Naive B cell (primary cell): ENCODE results near the gene CNOT2. TPM values are rescaled to one million over a fixed set of nuclear protein-coding genes. Genes with fewer than 3 reads are reported as not detected.

Experiments used
- ATAC-seq, 2 donors: fragments of 150-1000 bp; cut with Tn5 transposase; 2 replicates each; pipeline ENCODE4 v1.10.0; 2021; ENCODE audit warnings: low read depth in 2 of 2, mild to moderate bottlenecking in 2 of 2, moderate library complexity in 2 of 2
- DNase-seq: peaks from one replicate; pipeline ENCODE4 v3.0.0; 2022
- H3K27ac Mint-ChIP-seq, 6 donors: one replicate each; pipeline ENCODE4 v1.8.0; 2020 to 2022; ENCODE audit warnings: mild to moderate bottlenecking in 6 of 6, mixed read lengths in 6 of 6, moderate library complexity in 5 of 6, inconsistent platforms in 2 of 6
- H3K27me3 Mint-ChIP-seq, 3 donors: one replicate each; pipeline ENCODE4 v1.8.0; 2021 to 2022; ENCODE audit warnings: mixed read lengths in 3 of 3, mild to moderate bottlenecking in 1 of 3
- H3K36me3 Mint-ChIP-seq, 2 donors: one replicate each; pipeline ENCODE4 v1.8.0; 2020 to 2022; ENCODE audit warnings: mixed read lengths in 2 of 2, inconsistent platforms in 1 of 2, mild to moderate bottlenecking in 1 of 2
- H3K4me1 Mint-ChIP-seq, 3 donors: one replicate each; pipeline ENCODE4 v1.8.0; 2020 to 2022; ENCODE audit warnings: mixed read lengths in 3 of 3, inconsistent platforms in 1 of 3, mild to moderate bottlenecking in 1 of 3, moderate library complexity in 1 of 3
- H3K4me3 Mint-ChIP-seq, 8 donors: one replicate each; pipeline ENCODE4 v1.8.0; 2020 to 2022; ENCODE audit warnings: mild to moderate bottlenecking in 8 of 8, mixed read lengths in 8 of 8, moderate library complexity in 8 of 8, inconsistent platforms in 2 of 8
- H3K9me3 Mint-ChIP-seq, 7 donors: one replicate each; pipeline ENCODE4 v1.8.0; 2020 to 2022; ENCODE audit warnings: mixed read lengths in 7 of 7, mild to moderate bottlenecking in 5 of 7, inconsistent platforms in 2 of 7, moderate library complexity in 1 of 7
- polyA plus RNA-seq, 6 donors: library from polyadenylated mRNA; unstranded; fragments of 300-500 nt; fragmentation: Illumina TruSeq; gene quantifications; one replicate each; pipeline ENCODE4 v1.2.3, GENCODE V29; 2021; ENCODE audit warnings: low read depth in 6 of 6

Gene CNOT2, protein sequence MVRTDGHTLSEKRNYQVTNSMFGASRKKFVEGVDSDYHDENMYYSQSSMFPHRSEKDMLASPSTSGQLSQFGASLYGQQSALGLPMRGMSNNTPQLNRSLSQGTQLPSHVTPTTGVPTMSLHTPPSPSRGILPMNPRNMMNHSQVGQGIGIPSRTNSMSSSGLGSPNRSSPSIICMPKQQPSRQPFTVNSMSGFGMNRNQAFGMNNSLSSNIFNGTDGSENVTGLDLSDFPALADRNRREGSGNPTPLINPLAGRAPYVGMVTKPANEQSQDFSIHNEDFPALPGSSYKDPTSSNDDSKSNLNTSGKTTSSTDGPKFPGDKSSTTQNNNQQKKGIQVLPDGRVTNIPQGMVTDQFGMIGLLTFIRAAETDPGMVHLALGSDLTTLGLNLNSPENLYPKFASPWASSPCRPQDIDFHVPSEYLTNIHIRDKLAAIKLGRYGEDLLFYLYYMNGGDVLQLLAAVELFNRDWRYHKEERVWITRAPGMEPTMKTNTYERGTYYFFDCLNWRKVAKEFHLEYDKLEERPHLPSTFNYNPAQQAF
- polyA plus RNA-seq: 100 to 1,000 TPM in 5 of 6 donors, 10 to 100 TPM in 1; 95.9 to 133 (median 114) TPM

DNA sequence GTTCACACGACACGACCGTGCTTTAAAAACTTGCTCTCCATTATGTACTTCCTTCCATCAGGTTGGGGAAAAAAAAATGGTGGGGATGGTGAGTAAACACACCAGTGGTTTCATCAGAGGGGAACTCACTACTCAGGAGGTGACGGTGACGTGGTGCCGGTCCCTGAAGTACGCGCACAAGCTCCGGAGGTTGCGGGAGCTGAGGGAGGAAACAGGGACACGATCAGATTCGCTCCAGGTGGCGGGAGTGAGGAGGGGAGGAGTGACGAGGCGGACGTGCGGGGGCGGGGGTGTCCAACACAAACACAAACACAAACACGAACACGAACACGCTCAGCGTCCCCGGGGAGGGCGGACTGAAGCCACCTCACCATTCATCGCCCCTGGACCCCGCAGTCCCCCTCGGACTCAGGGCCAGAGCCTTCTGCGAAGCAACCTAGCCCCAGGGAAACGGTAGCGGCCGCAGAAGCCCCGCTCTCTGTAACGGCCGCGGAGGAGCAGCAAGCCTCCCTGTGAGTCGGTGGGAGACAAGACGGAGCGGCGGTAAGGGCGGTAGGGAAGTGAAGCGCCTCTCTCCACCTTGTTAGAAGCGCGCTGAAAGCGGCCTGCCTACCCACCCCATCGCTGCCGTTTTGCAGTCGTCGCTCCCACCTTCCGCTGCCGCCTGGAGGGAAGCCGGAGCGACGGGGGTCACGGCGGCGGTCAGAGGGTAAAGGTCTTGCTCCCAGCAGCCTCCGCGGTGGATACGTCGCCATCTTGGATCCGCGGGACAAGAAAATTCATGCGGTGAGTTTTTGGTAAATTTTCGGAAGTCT is at the start of gene CNOT2:
CNOT2 (plus strand) TSS at position 739 of the 815 bp plus-strand sequence. CDS start 34,794 bp downstream, outside the sequence.
- no peaks in the 10 kb centered on the region for H3K27me3 Mint-ChIP-seq
- H3K27ac Mint-ChIP-seq: peak within 1 kb of the TSS; percentile 98 to 100 (median 99)
- ATAC-seq (peak; percentile 74 to 76), DNase-seq (peak; percentile 86)
- H3K36me3 Mint-ChIP-seq: peaks cover 13 to 23% of the 10 kb centered on the region in 2 donors
- peak within 1 kb of the TSS; percentile 94 to 99 (median 97) for H3K4me3 Mint-ChIP-seq
- H3K4me1 Mint-ChIP-seq: peaks cover 51 to 68% (median 52%) of the 10 kb centered on the region in 3 donors
- no peaks in the 10 kb centered on the region for H3K9me3 Mint-ChIP-seq

DNA sequence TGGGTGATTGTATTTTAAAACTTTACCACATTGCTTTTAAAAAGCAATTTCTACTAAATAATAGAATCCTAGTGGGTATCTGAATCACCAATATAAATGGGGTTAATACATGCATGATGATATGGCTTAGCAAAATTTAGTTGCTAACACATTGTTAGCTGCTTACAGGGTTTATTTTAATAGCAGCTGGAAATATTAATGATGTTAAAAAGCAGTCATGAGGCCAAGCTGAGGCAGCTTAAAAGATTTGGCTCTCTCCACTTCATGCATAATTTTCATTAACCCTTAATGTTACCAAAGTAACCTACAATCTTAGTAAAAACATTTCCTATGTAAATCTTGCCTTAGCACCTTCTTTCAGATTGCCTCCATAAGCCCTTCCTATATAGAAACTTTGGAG is 49.2 kb upstream of the CNOT2 start:
- Mint-ChIP-seq H3K4me3 (no peak overlapping the region), H3K27ac (no peak overlapping the region), H3K36me3 (no peaks in the 10 kb centered on the region), H3K9me3 (no peaks in the 10 kb centered on the region), H3K4me1 (no peaks in the 10 kb centered on the region), H3K27me3 (no peaks in the 10 kb centered on the region)
- no peak for ATAC-seq
- DNase-seq: no peak

DNA sequence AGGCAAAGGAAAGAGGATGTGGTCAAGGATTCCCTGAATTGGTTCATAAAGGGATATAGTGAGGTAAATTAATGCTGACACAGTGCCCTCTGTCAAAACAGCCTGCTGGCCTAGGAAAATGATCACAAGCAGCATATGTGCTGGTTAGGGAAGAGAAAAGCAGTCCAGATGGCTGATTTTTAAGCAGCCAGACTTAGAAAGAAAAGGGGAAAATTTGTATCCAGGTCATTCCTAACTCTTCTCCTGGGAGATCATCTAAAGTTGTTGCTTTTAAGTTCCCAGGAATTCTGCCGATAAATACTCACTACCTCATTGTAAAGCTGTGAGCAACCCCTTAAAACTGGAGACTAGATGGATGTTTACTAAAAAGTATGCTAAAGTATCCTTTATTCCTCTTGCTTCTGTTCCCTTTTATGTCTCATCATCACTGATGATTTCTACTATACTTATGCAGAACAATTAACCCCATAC is 46.4 kb upstream of the CNOT2 start:
- no peak overlapping the region for H3K27ac Mint-ChIP-seq
- H3K36me3 Mint-ChIP-seq: no peaks in the 10 kb centered on the region
- no peaks in the 10 kb centered on the region for H3K4me1 Mint-ChIP-seq
- no peak overlapping the region for H3K4me3 Mint-ChIP-seq
- DNase-seq (no peak), ATAC-seq (no peak)
- H3K27me3 Mint-ChIP-seq: no peaks in the 10 kb centered on the region
- peaks cover 0 to 2% (median 0%) of the 10 kb centered on the region in 7 donors for H3K9me3 Mint-ChIP-seq

DNA sequence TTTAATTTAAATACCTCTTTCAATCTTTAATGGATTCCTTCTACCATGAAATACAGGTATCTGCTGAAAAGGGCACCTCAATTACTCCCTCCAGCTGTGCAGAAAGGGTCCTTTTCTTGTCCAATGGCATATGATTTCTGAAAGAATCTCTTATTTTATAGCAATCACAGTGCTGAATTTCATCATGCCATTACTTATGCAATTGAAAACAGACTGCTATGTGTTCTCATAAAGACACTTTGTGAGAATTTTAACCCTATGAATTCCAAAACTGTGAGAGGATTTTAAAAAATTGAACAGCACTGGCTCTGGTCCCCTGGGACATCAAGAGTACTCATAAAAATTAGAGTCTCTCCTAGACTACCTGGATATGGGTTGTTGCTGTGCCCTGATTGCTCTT is 45.9 kb upstream of the CNOT2 start:
- Mint-ChIP-seq H3K27me3 (no peaks in the 10 kb centered on the region), H3K27ac (no peak overlapping the region), H3K4me1 (no peaks in the 10 kb centered on the region), H3K9me3 (peaks cover 0 to 2% (median 0%) of the 10 kb centered on the region in 7 donors), H3K4me3 (no peak overlapping the region), H3K36me3 (no peaks in the 10 kb centered on the region)
- DNase-seq: no peak
- no peak for ATAC-seq

DNA sequence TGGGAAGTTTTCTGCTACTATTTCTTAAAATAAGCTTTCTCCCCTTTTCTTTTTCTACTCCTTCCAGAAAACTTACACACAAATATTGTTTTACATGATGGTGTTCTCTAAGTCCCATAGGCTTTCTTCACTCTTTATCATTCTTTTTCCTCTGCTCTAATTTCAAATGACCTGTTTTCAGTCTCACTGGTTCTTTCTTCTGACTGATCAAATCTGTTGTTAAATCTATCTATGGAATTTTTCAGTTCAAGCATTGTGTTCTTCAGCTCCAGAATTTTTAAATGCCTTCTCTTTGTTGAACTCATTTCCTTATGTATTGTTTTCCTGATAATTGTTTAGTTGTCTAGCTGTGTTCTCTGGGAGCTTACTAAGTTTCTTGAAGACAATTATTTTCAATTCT is 29.5 kb upstream of the CNOT2 start:
- H3K4me1 Mint-ChIP-seq: no peaks in the 10 kb centered on the region

DNA sequence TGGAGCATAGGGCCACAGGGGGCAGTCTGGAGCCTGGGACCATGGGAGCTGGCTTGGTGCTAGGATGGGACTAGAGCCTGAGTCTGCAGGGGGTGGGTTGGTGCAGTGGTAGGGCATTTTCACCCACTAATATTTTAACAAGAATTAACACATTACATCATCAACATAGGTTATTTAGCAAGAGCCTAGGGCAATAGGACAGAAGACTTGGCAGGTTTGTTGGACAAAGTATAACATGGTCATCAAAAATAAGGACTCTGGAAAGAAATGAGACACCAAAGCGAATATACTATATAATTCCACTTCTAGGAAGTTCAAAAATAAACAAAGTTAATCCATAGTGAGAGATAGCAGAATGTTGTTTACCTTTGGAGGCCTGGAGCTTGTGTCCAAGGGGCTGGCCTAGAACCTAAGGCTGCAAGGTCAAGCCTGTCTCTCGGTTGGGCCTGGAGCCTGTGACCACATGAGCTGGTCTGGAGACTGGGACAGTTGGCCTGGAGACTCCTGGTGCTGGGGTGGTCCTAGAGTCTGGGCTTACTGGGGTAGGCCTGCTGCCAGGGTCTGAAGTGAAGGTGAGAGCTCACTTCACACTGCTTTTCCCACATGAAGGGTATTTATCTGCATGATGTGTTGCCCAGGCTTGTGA is 28.1 kb upstream of the CNOT2 start:
- ATAC-seq (no peak), DNase-seq (no peak)
- Mint-ChIP-seq H3K27ac (peak overlapping the region in 1 of 6 donors; percentile 67), H3K36me3 (peaks cover 8 to 19% of the 10 kb centered on the region in 2 donors), H3K27me3 (no peaks in the 10 kb centered on the region), H3K4me3 (no peak overlapping the region), H3K4me1 (no peaks in the 10 kb centered on the region), H3K9me3 (peaks cover 6 to 48% (median 29%) of the 10 kb centered on the region in 7 donors)

More for the DNA sequence above, 29.5 kb upstream of the CNOT2 start:
- H3K36me3 Mint-ChIP-seq: peaks cover 8 to 19% of the 10 kb centered on the region in 2 donors
- no peak overlapping the region for H3K27ac Mint-ChIP-seq
- peaks cover 10 to 62% (median 39%) of the 10 kb centered on the region in 7 donors for H3K9me3 Mint-ChIP-seq
- no peaks in the 10 kb centered on the region for H3K27me3 Mint-ChIP-seq
- no peak overlapping the region for H3K4me3 Mint-ChIP-seq
- DNase-seq: no peak
- no peak for ATAC-seq

DNA sequence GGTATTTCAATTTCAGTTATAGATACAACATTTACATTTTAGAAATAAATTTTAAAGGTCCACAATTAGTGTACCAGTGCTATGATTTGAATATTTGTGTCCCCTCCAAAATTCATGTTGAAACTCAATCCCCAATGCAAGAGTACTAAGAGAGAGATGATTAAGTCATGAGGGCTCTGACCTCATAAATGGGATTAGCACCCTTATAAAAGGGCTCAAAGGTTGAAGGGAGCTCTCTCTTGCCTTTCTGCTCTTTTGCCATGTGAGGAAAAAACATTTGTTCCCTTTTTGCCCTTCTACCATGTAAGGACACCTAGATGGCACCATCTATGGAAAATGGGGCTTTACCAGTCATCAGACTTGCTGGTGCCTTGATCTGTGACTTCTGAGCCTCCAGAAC is 25.8 kb upstream of the CNOT2 start:
- Mint-ChIP-seq H3K36me3 (peaks cover 8 to 15% of the 10 kb centered on the region in 2 donors), H3K27me3 (no peaks in the 10 kb centered on the region), H3K4me1 (no peaks in the 10 kb centered on the region), H3K9me3 (peaks cover 6 to 27% (median 15%) of the 10 kb centered on the region in 7 donors), H3K4me3 (no peak overlapping the region), H3K27ac (no peak overlapping the region)
- DNase-seq (no peak), ATAC-seq (no peak)

DNA sequence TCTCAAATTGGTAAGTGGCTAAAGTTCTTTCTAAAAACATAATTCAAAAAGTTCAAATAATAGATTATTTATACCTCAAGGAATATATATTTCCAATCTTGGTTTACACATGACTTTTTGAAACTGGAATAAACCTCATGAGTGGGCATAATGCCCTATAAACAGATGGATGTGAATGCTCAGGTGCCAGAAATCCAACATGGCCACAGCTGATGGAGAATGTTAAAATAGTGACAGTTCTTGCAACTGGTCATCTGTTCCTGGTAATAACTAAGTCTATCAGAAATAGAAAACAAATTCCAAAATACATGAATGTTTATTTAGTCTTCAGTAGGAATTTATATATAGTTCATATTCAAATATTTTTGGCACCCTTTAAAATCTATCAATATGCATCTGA is 21.6 kb upstream of the CNOT2 start:
- Mint-ChIP-seq H3K9me3 (no peaks in the 10 kb centered on the region), H3K4me3 (no peak overlapping the region)

DNA sequence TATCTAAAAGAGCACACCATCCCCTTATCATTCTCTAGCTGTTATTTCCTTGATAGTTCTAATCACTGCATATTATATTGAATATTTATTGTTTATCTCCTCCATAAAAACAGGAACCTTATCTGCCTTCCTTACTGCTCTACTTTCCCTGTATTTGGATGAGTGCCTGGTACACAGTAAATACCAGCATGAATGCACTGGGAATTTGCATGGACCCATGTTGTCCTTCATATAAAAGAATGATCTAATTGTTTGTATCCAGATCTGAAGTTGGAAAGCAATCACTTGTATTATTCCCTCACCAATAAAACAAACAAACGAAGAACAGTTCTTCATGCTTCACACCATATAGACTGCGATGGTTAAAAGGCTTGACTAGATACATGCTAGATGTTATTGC is 15.3 kb upstream of the CNOT2 start:
- Mint-ChIP-seq H3K27ac (no peak overlapping the region), H3K4me1 (no peaks in the 10 kb centered on the region), H3K4me3 (no peak overlapping the region), H3K36me3 (no peaks in the 10 kb centered on the region), H3K9me3 (no peaks in the 10 kb centered on the region), H3K27me3 (no peaks in the 10 kb centered on the region)
- ATAC-seq: no peak
- no peak for DNase-seq

More for the DNA sequence above, 21.6 kb upstream of the CNOT2 start:
- Mint-ChIP-seq H3K36me3 (no peaks in the 10 kb centered on the region), H3K27me3 (no peaks in the 10 kb centered on the region), H3K27ac (no peak overlapping the region), H3K4me1 (no peaks in the 10 kb centered on the region)
- DNase-seq (no peak), ATAC-seq (no peak)

DNA sequence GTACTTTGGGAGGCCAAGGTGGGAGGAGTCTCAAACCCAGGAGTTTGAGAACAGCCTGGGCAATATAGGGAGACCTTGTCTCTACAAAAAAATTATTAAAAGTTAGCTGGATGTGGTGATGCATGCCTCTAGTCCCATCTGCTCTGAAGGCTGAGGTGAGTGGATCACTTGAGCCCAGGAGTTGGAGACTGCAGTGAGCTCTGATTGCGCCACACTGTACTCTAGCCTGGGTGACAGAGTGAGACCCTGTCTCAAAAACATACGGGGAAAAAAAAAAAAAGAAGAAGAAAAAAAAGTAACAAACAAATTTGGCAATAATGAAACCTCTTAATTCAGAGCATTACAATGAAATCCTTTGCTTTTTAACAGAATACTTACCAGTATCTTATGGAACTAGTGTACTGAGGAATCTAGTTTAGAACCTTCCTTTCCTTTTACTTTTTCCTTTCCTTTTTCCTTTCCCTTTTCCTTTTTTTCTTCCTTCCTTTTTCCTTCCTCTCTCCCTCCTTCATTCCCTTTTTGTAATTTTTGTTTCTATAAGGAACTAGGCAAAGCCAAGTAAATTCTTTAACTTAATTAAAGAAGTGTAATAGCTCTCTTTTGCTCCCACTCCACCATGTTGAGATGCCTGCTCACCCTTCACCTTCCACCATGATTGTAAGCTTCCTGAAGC is 12.2 kb upstream of the CNOT2 start:
- ATAC-seq (no peak), DNase-seq (no peak)
- H3K4me1 Mint-ChIP-seq: no peaks in the 10 kb centered on the region

DNA sequence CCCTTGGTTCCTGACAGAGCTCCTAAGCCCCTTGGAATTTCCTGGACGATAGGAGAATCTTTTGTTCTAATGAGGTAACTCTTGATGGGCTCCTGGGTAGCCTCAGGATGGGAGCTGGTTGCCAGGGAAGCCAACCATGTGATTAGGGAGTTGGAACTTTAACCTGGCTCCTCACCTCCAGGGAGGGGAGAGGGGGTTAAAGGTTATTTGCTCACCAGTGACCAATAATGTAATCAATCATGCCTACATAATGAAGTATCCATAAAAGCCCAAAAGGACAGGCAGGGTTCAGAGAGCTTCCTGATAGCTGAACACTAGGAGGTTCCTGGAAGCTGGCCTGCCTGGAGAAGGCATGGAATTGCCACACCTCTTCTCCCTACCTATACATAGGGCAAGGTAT is 6.2 kb upstream of the CNOT2 start:
- Mint-ChIP-seq H3K27me3 (no peaks in the 10 kb centered on the region), H3K36me3 (peaks cover 15 to 21% of the 10 kb centered on the region in 2 donors), H3K27ac (no peak overlapping the region), H3K9me3 (peaks cover 0 to 2% (median 0%) of the 10 kb centered on the region in 7 donors), H3K4me1 (peaks cover 16 to 20% (median 20%) of the 10 kb centered on the region in 3 donors), H3K4me3 (no peak overlapping the region)
- DNase-seq (no peak), ATAC-seq (no peak)

More for the DNA sequence above, 12.2 kb upstream of the CNOT2 start:
- Mint-ChIP-seq H3K36me3 (no peaks in the 10 kb centered on the region), H3K27ac (peak overlapping the region in 2 of 6 donors; percentile 44 to 50), H3K27me3 (no peaks in the 10 kb centered on the region), H3K4me3 (no peak overlapping the region), H3K9me3 (peaks cover 0 to 2% (median 0%) of the 10 kb centered on the region in 7 donors)

DNA sequence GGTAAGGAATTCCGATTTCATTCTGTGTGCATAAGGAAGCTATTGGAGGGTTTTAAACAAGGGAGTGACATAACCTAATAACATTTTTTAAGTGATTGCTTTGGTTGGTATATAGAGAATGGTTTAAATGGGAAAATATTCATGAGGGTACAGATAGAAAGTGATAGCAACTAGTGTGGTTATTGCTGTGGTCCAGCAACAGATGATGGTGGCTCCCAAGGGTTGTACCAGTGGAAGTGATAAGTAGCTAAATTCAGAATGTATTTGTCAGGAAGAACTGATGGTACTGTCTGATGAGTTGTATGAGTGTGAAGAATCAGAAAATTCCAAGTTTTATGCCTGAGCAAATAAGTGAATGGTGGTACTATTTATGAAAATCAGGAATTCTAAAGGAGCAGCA is 2.6 kb upstream of the CNOT2 start:
- peaks cover 32 to 47% (median 40%) of the 10 kb centered on the region in 3 donors for H3K4me1 Mint-ChIP-seq
- no peaks in the 10 kb centered on the region for H3K27me3 Mint-ChIP-seq
- ATAC-seq (no peak), DNase-seq (no peak)
- H3K36me3 Mint-ChIP-seq: peaks cover 15 to 21% of the 10 kb centered on the region in 2 donors
- no peaks in the 10 kb centered on the region for H3K9me3 Mint-ChIP-seq
- peak overlapping the region in 3 of 8 donors; percentile 9 to 97 (median 36) for H3K4me3 Mint-ChIP-seq
- peak overlapping the region; percentile 1 to 99 (median 28) for H3K27ac Mint-ChIP-seq
